Loucy (cell line): ENCODE results near the gene ZNF644.

ENCODE experiments used
- EZH2phosphoT487 ChIP-seq: fragments of 200-600 bp; IDR thresholded peaks from 2 replicates; pipeline ENCODE4 v1.6.1; 2018; ENCODE audit warnings: antibody characterized with exemption, mild to moderate bottlenecking, moderate library complexity, borderline replicate concordance
- TF ChIP-seq, protein P1 (sequence below): fragments of 200-600 bp; sonication (generic); conservative IDR thresholded peaks from 2 replicates; pipeline ENCODE4 v1.5.1; 2014; ENCODE audit warnings: mild to moderate bottlenecking, antibody characterized with exemption, low read length

DNA sequence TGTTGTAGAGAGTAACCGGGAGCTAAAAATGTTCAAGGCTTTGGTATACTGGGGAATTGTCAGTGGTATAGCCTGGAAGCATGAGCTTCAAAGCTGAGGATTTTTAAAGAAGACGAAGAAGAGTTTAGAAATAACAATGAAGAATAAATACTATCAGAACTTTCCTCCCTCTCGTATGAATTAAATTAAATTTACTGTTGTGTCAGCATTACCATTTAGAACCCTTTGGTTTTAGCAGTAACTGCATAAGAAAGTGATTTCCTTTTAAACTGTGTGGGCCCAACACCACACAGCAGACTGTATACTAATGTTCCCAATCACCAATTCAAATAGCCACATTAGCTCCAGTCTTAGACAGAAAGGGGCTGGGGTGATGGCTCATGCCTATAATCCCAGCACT is 122.6 kb downstream of the ZNF644 start:
- TF ChIP-seq EZH2phosphoT487: no peak
- TF ChIP-seq, protein P1, sequence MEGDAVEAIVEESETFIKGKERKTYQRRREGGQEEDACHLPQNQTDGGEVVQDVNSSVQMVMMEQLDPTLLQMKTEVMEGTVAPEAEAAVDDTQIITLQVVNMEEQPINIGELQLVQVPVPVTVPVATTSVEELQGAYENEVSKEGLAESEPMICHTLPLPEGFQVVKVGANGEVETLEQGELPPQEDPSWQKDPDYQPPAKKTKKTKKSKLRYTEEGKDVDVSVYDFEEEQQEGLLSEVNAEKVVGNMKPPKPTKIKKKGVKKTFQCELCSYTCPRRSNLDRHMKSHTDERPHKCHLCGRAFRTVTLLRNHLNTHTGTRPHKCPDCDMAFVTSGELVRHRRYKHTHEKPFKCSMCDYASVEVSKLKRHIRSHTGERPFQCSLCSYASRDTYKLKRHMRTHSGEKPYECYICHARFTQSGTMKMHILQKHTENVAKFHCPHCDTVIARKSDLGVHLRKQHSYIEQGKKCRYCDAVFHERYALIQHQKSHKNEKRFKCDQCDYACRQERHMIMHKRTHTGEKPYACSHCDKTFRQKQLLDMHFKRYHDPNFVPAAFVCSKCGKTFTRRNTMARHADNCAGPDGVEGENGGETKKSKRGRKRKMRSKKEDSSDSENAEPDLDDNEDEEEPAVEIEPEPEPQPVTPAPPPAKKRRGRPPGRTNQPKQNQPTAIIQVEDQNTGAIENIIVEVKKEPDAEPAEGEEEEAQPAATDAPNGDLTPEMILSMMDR: no peak
